ENCODE results near the gene RPS6KL1.

- TF ChIP-seq ARNT (IDR thresholded peaks at IDR 0.05) (no peak), FOXM1 (IDR thresholded peaks at IDR 0.05; ENCODE audit: borderline replicate concordance) (no peak), FOXK2 (IDR thresholded peaks at IDR 0.05) (no peak), SP1 (IDR thresholded peaks at IDR 0.05) (no peak), PKNOX1 (IDR thresholded peaks at IDR 0.05) (no peak), L3MBTL2 (conservative IDR thresholded peaks at IDR 0.05) (no peak), BHLHE40 (IDR thresholded peaks at IDR 0.05; ENCODE audit: borderline replicate concordance) (no peak)
Observed at GRCh38 chr14:74917646-74918081, 5.4 kb downstream of the RPS6KL1 start.
